OCI-LY1 (cell line): ENCODE measurements around the gene TAS2R3.

ENCODE experiments used
- CTCF ChIP-seq: fragments of 200-600 bp; sonication (generic), shearing (Covaris generic); IDR thresholded peaks from 2 replicates; pipeline ENCODE4 v1.5.1; 2017; ENCODE audit warnings: mild to moderate bottlenecking, antibody characterized with exemption, low read length, moderate library complexity, mixed read lengths
- EZH2 ChIP-seq: fragments of 200-600 bp; sonication (generic), shearing (Covaris generic); IDR thresholded peaks from 2 replicates; pipeline ENCODE4 v1.8.0; 2017; ENCODE audit warnings: borderline replicate concordance, mixed run types, mild to moderate bottlenecking, antibody characterized with exemption, low read length, moderate library complexity, mixed read lengths

- TF ChIP-seq EZH2 (no peak), CTCF (no peak)
These were observed 24.4 kb downstream of the TAS2R3 start for GRCh38 chr7:141788296-141788695.
